DOHH2 (cell line): Measurements from ENCODE around the gene USHBP1.

Experiments used
- H3F3A ChIP-seq: fragments of 200-600 bp; sonication (generic), shearing (Covaris generic); 2 replicates; pipeline ENCODE4 v1.6.0; 2016; ENCODE audit warnings: antibody characterized with exemption, mild to moderate bottlenecking; ENCODE audit not compliant: control insufficient read depth, insufficient read depth
- H3K27ac ChIP-seq: fragments of 200-600 bp; sonication (generic); 2 replicates; pipeline ENCODE4 v1.5.1; 2014; ENCODE audit warnings: low read depth, mild to moderate bottlenecking, low read length, moderate library complexity
- H3K27me3 ChIP-seq: fragments of 200-600 bp; sonication (generic); 2 replicates; pipeline ENCODE4 v1.6.1; 2014; ENCODE audit warnings: mild to moderate bottlenecking, low read length, mixed read lengths; ENCODE audit not compliant: control insufficient read depth
- H3K36me3 ChIP-seq: fragments of 200-600 bp; sonication (generic); 2 replicates; pipeline ENCODE4 v1.6.1; 2014; ENCODE audit warnings: mild to moderate bottlenecking, low read length, moderate library complexity, mixed read lengths; ENCODE audit not compliant: control insufficient read depth
- H3K4me1 ChIP-seq: fragments of 200-600 bp; sonication (generic); 2 replicates; pipeline ENCODE4 v1.6.1; 2014; ENCODE audit warnings: mild to moderate bottlenecking, low read length, mixed read lengths; ENCODE audit not compliant: control insufficient read depth
- H3K4me2 ChIP-seq: fragments of 200-600 bp; sonication (generic); 2 replicates; pipeline ENCODE4 v1.6.0; 2014; ENCODE audit warnings: mild to moderate bottlenecking, low read length, moderate library complexity
- H3K4me3 ChIP-seq: fragments of 200-600 bp; sonication (generic); 2 replicates; pipeline ENCODE4 v1.5.1; 2014; ENCODE audit warnings: mild to moderate bottlenecking, low read length, mixed read lengths
- H3K79me2 ChIP-seq: fragments of 200-600 bp; sonication (generic); 2 replicates; pipeline ENCODE4 v1.6.1; 2014; ENCODE audit warnings: mild to moderate bottlenecking, low read length, mixed read lengths; ENCODE audit not compliant: control insufficient read depth
- H3K9me2 ChIP-seq: fragments of 200-600 bp; sonication (generic); replicated peaks from 2 replicates; pipeline ENCODE4 v1.6.1; 2014; ENCODE audit warnings: mild to moderate bottlenecking, low read length, mixed read lengths; ENCODE audit not compliant: control insufficient read depth
- H3K9me3 ChIP-seq: fragments of 200-600 bp; sonication (generic); 2 replicates; pipeline ENCODE4 v1.6.1; 2014; ENCODE audit warnings: antibody characterized with exemption, low read length, mixed read lengths; ENCODE audit not compliant: control insufficient read depth, insufficient read depth
- H4K20me1 ChIP-seq: fragments of 200-600 bp; sonication (generic); 2 replicates; pipeline ENCODE4 v1.6.0; 2014; ENCODE audit warnings: low read depth, mild to moderate bottlenecking, antibody characterized with exemption, low read length, moderate library complexity; ENCODE audit not compliant: control insufficient read depth, insufficient read depth
- EZH2phosphoT487 ChIP-seq: fragments of 200-600 bp; sonication (generic); IDR thresholded peaks from 2 replicates; pipeline ENCODE4 v1.6.1; 2017; ENCODE audit warnings: borderline replicate concordance, mild to moderate bottlenecking, antibody characterized with exemption, low read length, moderate library complexity, mixed read lengths
- TF ChIP-seq, protein P1 (sequence below): fragments of 200-600 bp; sonication (generic); IDR thresholded peaks from one replicate; pipeline ENCODE4 v1.5.1; 2014; ENCODE audit warnings: antibody characterized with exemption, mild to moderate bottlenecking, low read depth, low read length; ENCODE audit not compliant: poor library complexity, severe bottlenecking

Gene USHBP1

DNA sequence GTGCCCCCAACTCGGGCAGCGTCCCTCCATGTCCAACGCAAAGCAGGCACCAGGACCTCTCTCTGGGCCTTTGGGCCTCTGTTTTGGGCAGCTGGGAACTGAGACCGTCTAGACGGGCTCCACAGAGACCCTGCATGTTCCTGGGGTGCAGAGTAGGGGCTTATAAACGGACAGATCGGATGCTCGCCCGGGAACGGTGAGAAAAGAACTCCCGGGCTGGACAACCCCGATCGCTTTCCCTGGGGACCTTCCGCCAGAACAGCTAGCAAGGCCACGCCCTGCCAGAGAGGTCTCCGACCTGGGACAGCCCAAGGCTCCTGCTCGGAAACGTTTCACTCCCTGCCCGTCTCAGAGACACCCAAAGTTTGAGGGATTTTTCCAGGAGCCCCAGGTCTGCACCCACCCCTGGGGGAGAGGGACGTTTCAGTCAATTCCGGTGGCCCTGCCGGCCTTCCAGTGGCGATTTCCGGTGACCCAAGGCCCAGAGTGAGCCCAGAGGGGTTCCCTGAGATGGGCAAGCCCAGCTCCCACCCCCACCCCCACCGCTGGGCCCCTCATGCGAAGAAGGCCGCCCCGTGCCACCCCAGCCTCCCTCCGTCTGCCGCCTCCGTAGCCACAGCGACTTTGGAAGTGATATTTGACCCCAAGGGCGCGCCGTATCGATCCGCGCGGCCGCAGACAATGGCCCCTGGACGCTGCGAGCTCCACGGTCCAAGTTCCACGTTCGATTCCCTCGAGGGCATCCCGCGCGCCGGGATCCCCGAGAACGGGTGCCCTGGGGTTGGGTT lies 20.5 kb downstream of the USHBP1 start:
- Histone ChIP-seq H3K4me3 (peak overlapping the region; percentile 88), H3K4me2 (peak overlapping the region; percentile 89), H3K27ac (peak overlapping the region; percentile 53), H3K79me2 (peaks cover 52% of the 10 kb centered on the region), H3K9me3 (no peaks in the 10 kb centered on the region), H3F3A (peaks cover 10% of the 10 kb centered on the region), H3K9me2 (no peaks in the 10 kb centered on the region), H3K36me3 (peaks cover 21% of the 10 kb centered on the region), H3K27me3 (no peaks in the 10 kb centered on the region), H4K20me1 (peaks cover 14% of the 10 kb centered on the region), H3K4me1 (peaks cover 39% of the 10 kb centered on the region)
- no peak for TF ChIP-seq EZH2phosphoT487
- TF ChIP-seq, protein P1, sequence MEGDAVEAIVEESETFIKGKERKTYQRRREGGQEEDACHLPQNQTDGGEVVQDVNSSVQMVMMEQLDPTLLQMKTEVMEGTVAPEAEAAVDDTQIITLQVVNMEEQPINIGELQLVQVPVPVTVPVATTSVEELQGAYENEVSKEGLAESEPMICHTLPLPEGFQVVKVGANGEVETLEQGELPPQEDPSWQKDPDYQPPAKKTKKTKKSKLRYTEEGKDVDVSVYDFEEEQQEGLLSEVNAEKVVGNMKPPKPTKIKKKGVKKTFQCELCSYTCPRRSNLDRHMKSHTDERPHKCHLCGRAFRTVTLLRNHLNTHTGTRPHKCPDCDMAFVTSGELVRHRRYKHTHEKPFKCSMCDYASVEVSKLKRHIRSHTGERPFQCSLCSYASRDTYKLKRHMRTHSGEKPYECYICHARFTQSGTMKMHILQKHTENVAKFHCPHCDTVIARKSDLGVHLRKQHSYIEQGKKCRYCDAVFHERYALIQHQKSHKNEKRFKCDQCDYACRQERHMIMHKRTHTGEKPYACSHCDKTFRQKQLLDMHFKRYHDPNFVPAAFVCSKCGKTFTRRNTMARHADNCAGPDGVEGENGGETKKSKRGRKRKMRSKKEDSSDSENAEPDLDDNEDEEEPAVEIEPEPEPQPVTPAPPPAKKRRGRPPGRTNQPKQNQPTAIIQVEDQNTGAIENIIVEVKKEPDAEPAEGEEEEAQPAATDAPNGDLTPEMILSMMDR, result no peak

- Histone ChIP-seq H3F3A (peaks cover 14% of the 10 kb centered on the region), H3K9me3 (no peaks in the 10 kb centered on the region), H3K4me2 (peak overlapping the region; percentile 89), H4K20me1 (peaks cover 14% of the 10 kb centered on the region), H3K36me3 (peaks cover 26% of the 10 kb centered on the region), H3K4me3 (peak overlapping the region; percentile 88), H3K4me1 (peaks cover 36% of the 10 kb centered on the region), H3K27me3 (no peaks in the 10 kb centered on the region), H3K9me2 (no peaks in the 10 kb centered on the region), H3K79me2 (peaks cover 52% of the 10 kb centered on the region), H3K27ac (peak overlapping the region; percentile 53)
- TF ChIP-seq, protein P1, result no peak
- TF ChIP-seq EZH2phosphoT487, result no peak
Measured at GRCh38 chr19:17243211-17243829, 21.2 kb downstream of the USHBP1 start.

- Histone ChIP-seq H4K20me1 (peaks cover 14% of the 10 kb centered on the region), H3K9me3 (no peaks in the 10 kb centered on the region), H3K27ac (0 out of 2 replicates have a peak overlapping the region, but pooled peaks have one; percentile 53), H3K79me2 (peaks cover 52% of the 10 kb centered on the region), H3K27me3 (no peaks in the 10 kb centered on the region), H3K4me2 (peak overlapping the region; percentile 89), H3K36me3 (peaks cover 33% of the 10 kb centered on the region), H3F3A (peaks cover 18% of the 10 kb centered on the region), H3K4me3 (peak overlapping the region; percentile 88), H3K4me1 (peaks cover 35% of the 10 kb centered on the region), H3K9me2 (no peaks in the 10 kb centered on the region)
- TF ChIP-seq EZH2phosphoT487, result no peak
- TF ChIP-seq, protein P1, result peak; percentile 9
Measured at GRCh38 chr19:17242431-17243208, 21.9 kb downstream of the USHBP1 start.
